GM21360 (cell line): ENCODE data around the gene HTR2B.
"Not testable (repeated sequence)": the region's sequence is repeated elsewhere in the genome, so short reads cannot be mapped to it uniquely, and the experiment has no call there.

Experiments
- ATAC-seq: cut with Tn5 transposase; IDR thresholded peaks from one replicate; pipeline ENCODE4 v1.9.1; 2021; ENCODE audit warnings: mild to moderate bottlenecking, moderate library complexity; ENCODE audit not compliant: unreplicated experiment

Gene HTR2B

DNA sequence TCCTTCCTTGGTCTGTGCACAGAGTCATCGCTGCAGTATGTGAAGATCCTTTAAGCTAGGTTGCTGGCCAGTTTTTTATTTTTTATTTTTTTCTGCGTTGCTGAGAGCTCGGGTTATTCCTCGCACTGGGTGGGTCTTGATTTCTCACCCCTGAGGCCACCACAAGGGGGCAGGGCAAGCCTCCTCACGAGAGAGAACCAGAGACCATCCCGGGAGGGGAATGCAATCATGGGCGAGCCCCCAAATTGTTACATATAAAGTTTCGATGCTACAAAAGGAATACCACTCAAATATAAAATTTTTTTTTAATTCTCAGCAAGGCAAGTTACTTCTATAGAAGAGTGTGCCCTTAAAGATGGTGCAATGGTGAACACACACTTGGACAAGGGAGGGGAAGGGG, 24.9 kb downstream of the HTR2B start:
- no peak for ATAC-seq

DNA sequence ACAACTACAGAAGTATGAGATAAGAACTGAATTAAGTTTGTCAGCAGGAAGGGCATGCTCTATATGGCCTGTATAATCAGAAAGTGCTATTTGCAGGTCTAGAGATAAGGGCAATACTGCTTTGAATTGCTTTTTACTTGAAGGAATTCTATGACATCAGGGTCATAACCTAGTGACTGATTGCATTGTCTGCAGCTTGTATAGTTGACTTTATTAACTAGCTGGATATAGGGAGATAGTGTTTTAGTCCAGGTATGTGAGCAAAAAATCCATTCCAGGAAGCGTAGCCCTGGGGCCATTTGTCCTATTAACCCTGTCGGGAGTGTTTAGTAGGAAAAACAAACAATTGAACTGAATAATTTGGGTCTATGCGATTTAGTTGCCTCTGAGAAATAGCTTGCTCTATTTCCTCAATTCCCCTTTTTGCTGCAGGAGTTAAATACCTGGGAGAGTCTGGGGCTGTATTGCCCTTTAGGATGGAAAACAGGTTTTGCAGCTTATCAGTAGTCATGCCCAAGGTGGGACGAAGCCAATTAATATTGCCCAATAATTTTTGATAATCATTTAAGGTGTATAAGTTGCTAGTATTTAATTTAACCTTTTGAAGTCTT, 30.0 kb downstream of the HTR2B start:
- no peak for ATAC-seq

DNA sequence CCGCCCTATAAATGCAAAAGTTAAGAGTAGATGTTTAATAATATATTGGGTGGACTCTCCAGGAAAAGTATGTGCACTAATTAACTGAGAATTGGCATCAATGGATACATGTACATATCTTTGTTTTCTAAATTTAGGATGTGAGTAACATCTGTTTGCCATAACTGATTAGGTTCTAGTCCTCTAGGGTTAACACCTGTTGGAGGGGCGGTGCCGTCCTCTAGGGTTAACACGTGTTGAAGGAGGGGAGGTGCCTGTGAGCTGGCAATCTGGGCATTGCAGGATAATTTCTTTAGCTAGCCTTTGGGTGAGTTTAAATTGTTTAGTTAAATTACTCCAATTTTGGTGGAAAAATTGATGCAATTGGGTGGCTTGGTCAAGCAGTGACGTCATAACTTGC, 30.9 kb downstream of the HTR2B start:
- no peak for ATAC-seq

DNA sequence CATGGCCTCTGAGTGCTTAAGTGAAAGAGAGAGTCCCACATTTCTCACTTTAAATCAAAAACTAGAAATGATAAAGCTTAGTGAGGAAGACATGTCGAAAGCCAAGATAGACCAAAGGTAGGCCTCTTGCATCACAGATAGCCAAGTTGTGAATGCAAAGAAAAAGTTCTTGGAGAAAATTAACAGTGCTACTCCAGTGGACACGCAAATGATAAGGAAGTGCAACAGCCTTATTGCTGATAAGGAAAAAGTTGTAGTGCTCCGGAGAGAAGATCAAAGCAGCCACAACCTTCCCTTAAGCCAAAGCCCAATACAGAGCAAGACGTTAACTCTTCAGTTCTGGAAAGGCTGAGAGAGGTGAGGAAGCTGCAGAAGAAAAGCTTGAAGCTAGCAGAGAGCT, 36.1 kb downstream of the HTR2B start:
- no peak for ATAC-seq

DNA sequence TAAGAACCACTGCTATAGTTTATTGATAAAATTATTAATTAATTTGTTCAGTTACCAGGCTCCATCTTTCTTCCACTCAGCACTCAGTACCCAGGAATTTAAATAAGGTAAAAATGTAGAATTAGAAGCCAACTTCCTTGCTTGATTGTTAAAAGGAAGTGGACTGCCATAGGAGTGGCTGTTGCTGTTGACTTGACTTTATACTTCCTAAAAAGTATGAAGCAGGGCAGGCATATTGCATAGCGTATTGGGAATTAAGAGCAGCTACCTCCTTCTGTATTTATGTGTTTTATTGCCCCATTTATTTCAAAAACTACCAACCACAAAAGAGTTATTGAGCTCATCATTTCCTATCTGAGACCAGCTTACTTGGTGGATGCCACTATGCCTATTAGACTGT, 40.3 kb downstream of the HTR2B start:
- ATAC-seq = no peak

DNA sequence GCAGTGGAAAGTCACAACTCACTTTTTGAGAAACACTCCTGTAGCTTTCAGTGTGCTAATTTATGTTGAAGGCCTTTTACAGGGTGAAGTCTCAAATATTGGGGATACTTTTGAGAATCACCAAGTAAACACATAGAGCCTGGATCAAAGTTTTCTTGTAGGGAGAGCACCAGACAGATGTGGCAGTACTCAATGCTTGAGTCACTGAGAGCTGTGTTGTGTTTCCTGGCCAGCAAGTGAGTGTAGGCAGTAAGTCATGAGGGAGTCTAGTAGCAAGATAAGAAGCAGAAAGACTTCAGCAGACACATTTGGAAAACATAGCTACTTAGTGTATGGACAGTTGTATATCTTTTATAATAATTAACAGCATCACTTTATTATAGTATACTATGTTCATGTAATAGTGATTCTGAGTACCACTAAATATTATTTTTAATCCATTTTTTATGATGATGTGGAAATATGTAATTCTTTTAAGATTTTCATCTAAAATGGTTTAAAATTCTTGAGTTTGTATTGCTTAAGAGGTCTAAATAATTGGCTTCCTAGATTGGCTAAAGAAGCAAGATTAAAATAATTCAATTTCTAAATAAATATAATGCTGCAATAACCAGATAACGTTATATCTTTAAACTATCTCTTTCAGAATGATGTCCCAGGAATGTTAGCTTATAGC, 55.3 kb downstream of the HTR2B start:
- ATAC-seq = no peak

DNA sequence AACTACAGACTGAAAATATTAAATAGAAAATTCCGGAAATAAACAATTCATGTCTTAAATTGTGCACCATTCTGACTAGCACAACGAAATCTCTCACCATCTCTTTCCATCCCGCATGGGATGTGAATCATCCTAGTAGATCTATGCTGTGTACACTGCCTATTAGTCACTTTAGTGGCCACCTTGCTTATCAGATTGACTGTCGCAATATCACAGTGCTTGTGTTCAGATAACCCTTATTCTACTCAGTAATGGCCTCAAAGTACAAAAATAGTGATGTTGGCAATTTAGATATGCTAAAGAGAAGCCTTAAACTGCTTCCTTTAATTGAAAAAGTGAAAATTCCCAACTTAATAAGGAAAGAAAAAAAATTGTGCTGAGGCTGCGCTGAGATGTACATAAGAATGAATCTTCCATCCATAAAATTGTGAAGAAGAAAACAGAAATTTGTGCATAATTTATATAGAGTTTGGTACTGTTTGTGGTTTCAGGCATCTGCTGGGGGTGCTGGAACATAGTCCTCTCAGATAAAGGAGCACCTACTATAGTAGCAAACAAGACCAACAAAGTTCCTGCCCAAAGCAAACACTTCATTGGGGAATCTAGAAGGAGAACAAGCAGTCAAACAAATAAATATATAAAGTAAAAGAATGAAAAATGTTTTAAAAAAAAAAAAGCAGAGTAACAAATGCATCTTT, 56.2 kb downstream of the HTR2B start:
- ATAC-seq = no peak

DNA sequence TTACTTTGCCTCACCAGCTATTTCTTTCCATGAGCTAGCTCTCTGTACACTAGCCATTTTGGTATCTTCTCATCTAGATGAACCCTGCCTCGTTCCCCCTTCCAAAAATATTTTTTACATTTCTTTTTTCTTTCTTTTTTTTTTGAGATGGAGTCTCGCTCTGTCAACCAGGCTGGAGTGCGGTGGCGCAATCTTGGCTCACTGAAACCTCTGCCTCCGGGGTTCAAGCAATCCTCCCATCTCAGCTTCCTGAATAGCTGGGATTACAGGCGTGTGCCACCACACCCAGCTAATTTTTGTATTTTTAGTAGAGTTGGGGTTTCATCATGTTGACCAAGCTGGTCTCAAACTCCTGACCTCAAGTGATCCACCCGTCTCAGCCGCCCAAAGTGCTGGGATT, 57.3 kb downstream of the HTR2B start:
- ATAC-seq = not testable (repeated sequence)

DNA sequence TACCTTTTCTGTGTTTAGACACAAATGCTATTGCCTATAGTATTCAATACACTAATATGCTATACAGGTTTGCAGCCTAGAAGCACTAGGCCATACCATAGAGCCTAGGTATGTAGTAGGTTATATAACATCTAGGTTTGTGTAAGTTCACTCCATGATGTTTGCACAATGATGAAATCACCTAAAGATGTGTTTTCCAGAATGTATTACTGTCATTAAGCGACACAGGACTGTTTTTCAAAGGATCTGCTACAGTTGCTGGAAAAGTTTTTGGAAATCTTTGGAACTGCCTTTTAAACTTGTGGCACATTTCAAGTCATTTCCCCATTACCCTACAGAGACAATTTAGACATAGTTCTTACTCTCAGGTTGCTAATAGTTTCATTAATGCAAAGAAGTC, 58.9 kb downstream of the HTR2B start:
- no peak for ATAC-seq

DNA sequence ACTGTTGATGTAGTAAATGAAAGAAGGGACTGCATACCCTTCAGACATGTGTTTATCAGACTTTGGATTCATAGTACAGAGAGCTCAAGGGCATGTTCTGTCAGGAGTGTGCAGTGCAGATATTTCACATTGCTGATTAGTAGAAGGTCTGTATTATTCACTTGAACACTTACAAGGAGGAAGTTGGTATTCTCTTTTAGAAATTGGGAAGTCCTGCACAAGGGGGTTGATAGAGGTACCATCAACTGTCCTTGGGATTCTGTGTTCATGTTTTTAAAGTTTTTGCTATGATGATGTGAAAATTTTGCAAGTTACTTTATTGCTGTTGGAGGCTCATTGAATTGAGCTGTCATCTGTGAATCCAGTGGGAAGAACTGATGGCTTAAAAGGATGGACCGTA, 61.5 kb downstream of the HTR2B start:
- ATAC-seq = no peak

DNA sequence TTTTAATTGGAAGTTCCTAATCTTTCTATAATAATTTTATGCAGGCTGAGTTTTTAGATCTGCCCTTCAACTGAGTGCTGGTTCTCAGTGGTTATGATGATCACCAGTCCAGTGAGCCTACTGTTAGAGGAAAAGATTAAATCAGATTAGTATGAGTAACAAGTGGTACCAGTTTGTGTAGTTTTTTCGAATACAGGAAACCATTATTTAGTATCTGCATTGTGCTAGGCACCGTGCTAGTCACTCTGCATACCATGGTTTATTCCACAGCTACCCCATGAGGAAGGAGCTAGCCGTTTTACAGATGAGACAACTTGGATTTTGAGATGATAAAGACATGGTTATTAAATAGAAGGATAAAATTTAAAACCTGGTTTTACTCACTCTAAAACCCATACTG, 62.1 kb downstream of the HTR2B start:
- no peak for ATAC-seq

DNA sequence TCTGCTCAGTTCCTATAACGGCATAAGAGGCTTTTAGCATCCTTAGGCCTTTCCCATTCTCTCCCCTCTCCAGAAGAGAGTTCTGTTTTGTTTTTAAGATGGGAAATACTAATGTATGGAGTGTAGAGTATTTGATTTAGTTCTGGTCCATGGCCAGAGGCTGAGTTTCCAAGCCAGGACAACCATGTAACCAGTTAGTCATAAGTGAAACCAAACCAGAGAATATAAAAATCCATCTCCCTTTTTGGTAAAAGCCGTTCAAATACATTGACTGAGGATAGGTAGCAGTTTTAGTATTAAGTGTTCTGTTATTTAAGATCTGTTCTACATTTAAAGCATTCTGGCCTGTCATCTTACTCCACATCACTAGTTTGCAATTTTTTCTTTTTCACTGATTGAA, 65.1 kb downstream of the HTR2B start:
- no peak for ATAC-seq

DNA sequence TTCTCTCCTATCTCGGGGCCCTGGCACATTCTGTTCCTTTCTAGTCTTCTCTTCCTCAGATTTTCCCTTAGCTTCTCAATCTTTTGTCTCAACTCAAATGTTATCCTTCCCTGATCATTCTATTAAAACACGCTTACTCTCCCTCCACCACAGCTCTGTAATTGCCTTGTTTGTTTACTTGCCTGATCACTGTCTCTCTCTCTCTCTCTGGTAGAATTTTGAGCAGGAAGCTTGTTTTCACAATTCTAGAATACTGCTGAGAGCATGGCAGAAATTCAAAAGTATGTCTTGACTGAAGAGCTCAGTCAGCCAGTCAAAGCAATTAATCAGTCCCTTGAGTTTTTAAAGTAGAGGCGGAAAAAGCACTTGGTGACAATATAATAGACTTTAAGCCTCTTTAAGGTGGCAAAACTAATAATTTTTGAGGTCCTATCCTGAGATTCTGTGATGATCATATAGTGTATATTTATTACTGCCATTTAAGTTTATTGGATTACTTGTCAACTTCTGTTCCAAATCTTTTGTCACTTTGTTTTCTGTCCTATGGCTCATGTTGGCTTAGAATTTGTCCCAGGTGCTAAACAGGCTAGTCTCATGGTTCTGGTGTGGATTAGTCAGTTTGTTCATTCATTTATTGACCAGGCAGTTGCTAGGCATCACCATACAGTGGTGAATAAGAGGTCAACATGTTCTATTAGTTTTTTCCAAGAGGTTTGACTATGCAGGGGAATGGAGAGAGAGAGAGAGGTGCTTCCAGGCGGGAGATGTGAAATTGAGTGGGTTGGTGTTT, 65.9 kb downstream of the HTR2B start:
- ATAC-seq = no peak
